Activated CD4-positive, alpha-beta T cell treated with anti-CD3 and anti-CD28 coated beads, Interleukin-2, amount 10 ng/mL, durations not matched to agents 7 days and 5 days (primary cell): ENCODE results near the gene UNC5C. TPM values are rescaled to one million over a fixed set of nuclear protein-coding genes. Genes with fewer than 3 reads are reported as not detected.

Experiments
- CTCF ChIA-PET: fragments of 350-600 bp; sonication (Branson Sonifier 250); formaldehyde crosslinking; loops from one replicate; lab custom pipeline; 2021; ENCODE audit warnings: antibody characterized with exemption; lab: Charles Lee
- POLR2A ChIA-PET: fragments of 350-600 bp; sonication (Branson Sonifier 250); formaldehyde crosslinking; loops from one replicate; lab custom pipeline; 2021; ENCODE audit warnings: antibody characterized with exemption; lab: Charles Lee
- DNase-seq: peaks from one replicate; pipeline ENCODE4 v3.0.0-alpha.2; 2020
- H3K27ac Mint-ChIP-seq: one replicate; pipeline ENCODE4 v1.8.0; 2021; ENCODE audit warnings: mild to moderate bottlenecking, moderate library complexity, mixed read lengths
- H3K27me3 Mint-ChIP-seq: one replicate; pipeline ENCODE4 v1.8.0; 2021; ENCODE audit warnings: mixed read lengths
- H3K36me3 Mint-ChIP-seq: one replicate; pipeline ENCODE4 v1.8.0; 2021; ENCODE audit warnings: low read depth, mixed read lengths
- H3K4me1 Mint-ChIP-seq: one replicate; pipeline ENCODE4 v1.8.0; 2021; ENCODE audit warnings: mixed read lengths
- H3K4me3 Mint-ChIP-seq: one replicate; pipeline ENCODE4 v1.8.0; 2021; ENCODE audit warnings: mild to moderate bottlenecking, moderate library complexity, mixed read lengths
- H3K9me3 Mint-ChIP-seq: one replicate; pipeline ENCODE4 v1.8.0; 2021; ENCODE audit warnings: mixed read lengths
- total RNA-seq, 2 experiments: library from RNA; stranded (reverse); gene quantifications; one replicate each; pipeline ENCODE4 v1.2.3, GENCODE V29; 2021

UNC5C gene
- total RNA-seq, 2 experiments from 2014 or later, result not detected

DNA sequence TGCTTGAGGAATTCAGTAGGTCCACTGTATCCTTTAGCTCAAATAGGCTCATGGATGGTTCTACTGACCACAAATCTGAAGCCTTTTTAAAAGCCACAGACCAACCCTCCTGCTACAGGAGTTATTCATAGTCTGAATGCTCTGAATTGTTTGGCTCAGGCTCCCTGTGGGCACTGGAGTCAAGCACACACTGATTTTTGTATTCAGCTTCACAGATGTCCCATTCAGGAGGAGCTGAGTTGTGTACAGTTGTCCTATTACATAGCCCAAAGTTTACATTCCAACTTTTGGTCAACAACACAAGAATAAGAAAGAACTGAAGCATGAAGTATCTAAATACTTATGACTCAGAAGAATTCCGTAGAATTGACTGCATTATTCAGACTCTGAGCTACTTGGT lies 243.9 kb downstream of the UNC5C start:
- no peak for DNase-seq
- H3K4me1 Mint-ChIP-seq, result no peaks in the 10 kb centered on the region
- H3K9me3 Mint-ChIP-seq, result peaks cover under 1% of the 10 kb centered on the region
- ChIA-PET CTCF (no interaction called here), POLR2A (no interaction called here)
- no peak overlapping the region for H3K27ac Mint-ChIP-seq
- no peaks in the 10 kb centered on the region for H3K27me3 Mint-ChIP-seq
- no peaks in the 10 kb centered on the region for H3K36me3 Mint-ChIP-seq
- no peak overlapping the region for H3K4me3 Mint-ChIP-seq

DNA sequence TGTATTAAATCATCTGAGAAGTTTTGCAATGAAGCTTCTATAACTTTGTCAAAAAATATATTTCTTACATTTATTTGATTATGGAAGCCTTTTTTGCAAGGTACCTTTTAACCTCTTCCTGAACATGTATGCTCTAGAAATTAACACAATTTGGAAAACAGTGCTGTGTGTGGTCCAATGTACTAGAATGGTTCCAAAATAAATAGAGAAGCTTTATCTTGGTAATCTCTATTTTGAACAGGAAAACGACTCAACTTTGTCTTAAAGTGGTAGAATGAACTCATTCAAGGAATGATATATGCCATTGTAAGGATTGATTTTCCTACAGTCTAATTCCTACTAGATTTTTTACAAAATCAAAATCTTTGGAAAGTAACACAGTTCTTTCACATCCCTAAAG lies 248.5 kb downstream of the UNC5C start:
- no peaks in the 10 kb centered on the region for H3K36me3 Mint-ChIP-seq
- no peak for DNase-seq
- no peak overlapping the region for H3K27ac Mint-ChIP-seq
- H3K4me3 Mint-ChIP-seq, result no peak overlapping the region
- ChIA-PET POLR2A (no interaction called here), CTCF (no interaction called here)
- no peaks in the 10 kb centered on the region for H3K27me3 Mint-ChIP-seq
- H3K4me1 Mint-ChIP-seq, result no peaks in the 10 kb centered on the region
- H3K9me3 Mint-ChIP-seq, result peaks cover 16% of the 10 kb centered on the region

GRCh38 chr4:95296052-95296451 lies 252.7 kb downstream of the UNC5C start:
- no peak for DNase-seq
- H3K27me3 Mint-ChIP-seq, result no peaks in the 10 kb centered on the region
- H3K27ac Mint-ChIP-seq, result no peak overlapping the region
- no peaks in the 10 kb centered on the region for H3K36me3 Mint-ChIP-seq
- ChIA-PET POLR2A (no interaction called here), CTCF (no interaction called here)
- no peak overlapping the region for H3K4me3 Mint-ChIP-seq
- H3K9me3 Mint-ChIP-seq, result peaks cover 16% of the 10 kb centered on the region
- H3K4me1 Mint-ChIP-seq, result peaks cover 18% of the 10 kb centered on the region

DNA sequence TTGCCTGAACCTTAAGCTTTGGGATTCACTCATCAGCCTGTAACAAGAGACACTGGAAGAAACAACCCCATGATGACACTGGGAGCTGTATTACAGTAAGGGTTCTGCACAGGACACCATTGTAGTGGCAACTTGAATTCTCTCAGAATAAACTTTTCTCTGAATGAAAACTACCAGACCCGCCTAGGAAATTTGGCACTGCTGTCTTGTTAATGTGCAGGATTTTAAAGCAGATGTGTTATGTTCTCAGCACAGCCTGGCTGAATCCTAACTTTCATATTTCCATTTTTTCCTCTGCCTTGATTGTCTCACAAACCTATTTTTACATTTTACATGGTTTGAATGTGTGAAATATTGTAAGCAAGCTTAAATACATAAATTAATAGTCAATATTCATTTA lies 253.6 kb downstream of the UNC5C start:
- Mint-ChIP-seq H3K4me1 (peaks cover 27% of the 10 kb centered on the region), H3K27ac (no peak overlapping the region), H3K27me3 (no peaks in the 10 kb centered on the region), H3K36me3 (no peaks in the 10 kb centered on the region), H3K9me3 (peaks cover 16% of the 10 kb centered on the region), H3K4me3 (no peak overlapping the region)
- ChIA-PET CTCF (interaction anchor here (0.6 to 1.7 kb wide), 3 partner anchors 13 to 178 kb away, joined by 3 to 4 read pairs (median 4); no protein-coding TSS in a partner anchor), POLR2A (no interaction called here)
- DNase-seq, result no peak

- Mint-ChIP-seq H3K36me3 (no peaks in the 10 kb centered on the region), H3K27me3 (no peaks in the 10 kb centered on the region), H3K4me3 (no peak overlapping the region), H3K9me3 (peaks cover 11% of the 10 kb centered on the region), H3K27ac (no peak overlapping the region), H3K4me1 (peaks cover 27% of the 10 kb centered on the region)
- CTCF ChIA-PET, result interaction anchor here (1.7 kb wide), 2 partner anchors 14 to 79 kb away, joined by 4 read pairs; no protein-coding TSS in a partner anchor
- POLR2A ChIA-PET, result no interaction called here
- no peak for DNase-seq
These were observed 254.5 kb downstream of the UNC5C start for GRCh38 chr4:95294321-95294720.

DNA sequence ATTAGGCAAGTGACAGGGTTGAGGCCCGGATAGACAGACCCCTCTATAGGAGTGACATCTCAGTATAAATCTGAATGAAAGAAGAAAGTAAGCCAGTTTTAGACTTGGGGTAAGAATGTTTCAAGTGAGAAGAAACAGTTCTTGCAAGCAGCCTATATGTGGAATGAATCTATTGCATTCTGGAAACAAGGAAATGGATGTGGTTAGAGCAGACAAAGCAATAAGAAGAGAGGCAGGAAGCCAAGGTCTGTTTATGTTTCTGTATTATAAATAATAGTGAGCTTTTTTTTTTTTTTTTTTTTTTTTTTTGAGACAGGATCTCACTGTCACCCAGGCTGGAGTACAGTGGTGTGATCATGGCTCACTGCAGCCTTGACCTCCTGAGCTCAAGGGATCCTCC lies 255.8 kb downstream of the UNC5C start:
- H3K4me3 Mint-ChIP-seq, result no peak overlapping the region
- no peaks in the 10 kb centered on the region for H3K27me3 Mint-ChIP-seq
- no peaks in the 10 kb centered on the region for H3K36me3 Mint-ChIP-seq
- DNase-seq, result peak; percentile 9
- ChIA-PET CTCF (no interaction called here), POLR2A (no interaction called here)
- H3K9me3 Mint-ChIP-seq, result peaks cover 5% of the 10 kb centered on the region
- H3K27ac Mint-ChIP-seq, result no peak overlapping the region
- peaks cover 35% of the 10 kb centered on the region for H3K4me1 Mint-ChIP-seq

DNA sequence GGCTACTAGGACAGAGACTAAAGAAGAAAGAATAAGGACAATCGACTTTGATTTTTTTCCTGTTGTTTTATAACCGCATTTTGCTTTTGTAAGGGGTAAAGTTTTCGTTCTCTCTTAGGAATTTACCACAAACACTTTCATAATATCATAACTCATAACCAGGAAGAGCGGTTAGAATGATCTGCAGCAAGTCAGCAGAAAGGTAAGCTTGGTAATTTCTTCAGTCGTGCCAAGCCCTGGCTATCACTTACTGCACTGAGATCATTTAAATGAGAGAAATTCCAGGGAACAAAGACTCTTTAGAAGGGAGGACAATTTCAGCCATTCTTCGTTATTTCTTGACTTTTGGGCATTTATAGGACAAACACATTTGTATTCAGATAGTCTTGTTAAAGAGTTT lies 258.1 kb downstream of the UNC5C start:
- no peak for DNase-seq
- ChIA-PET POLR2A (interaction anchor here (0.7 kb wide), 1 partner anchor 21 kb away, joined by 4 read pairs; no protein-coding TSS in a partner anchor), CTCF (interaction anchor here (0.7 kb wide), 1 partner anchor 21 kb away, joined by 4 read pairs; no protein-coding TSS in a partner anchor)
- Mint-ChIP-seq H3K27me3 (no peaks in the 10 kb centered on the region), H3K4me1 (peaks cover 35% of the 10 kb centered on the region), H3K4me3 (no peak overlapping the region), H3K27ac (peak overlapping the region; percentile 0), H3K9me3 (no peaks in the 10 kb centered on the region), H3K36me3 (no peaks in the 10 kb centered on the region)

DNA sequence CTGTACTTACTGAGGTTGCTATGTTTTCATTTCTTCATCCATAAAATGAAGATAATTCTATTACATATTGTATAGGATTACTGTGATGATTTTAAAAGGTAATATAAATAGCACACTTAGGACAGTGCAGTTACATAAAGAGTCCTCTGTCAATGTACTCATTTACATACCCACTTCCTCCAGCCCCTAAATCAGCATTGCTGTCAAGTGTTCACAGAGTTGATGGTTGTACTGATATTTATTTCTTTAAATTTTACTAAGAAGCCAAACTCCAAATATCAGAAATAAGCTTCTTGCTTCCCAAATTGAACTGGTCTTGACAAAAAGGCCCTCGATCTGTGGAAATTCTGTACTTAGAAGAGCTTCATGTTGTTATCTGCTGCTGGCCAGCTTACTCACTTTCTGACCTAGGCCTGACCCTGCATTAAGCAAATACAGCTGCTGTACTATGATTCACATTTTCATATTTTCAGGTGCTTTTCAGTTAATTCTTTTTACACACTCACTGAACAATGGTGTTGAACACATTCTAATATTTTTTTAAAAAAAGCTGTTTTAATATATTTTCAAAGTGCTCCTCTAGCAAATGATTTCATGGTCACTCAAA lies 259.6 kb downstream of the UNC5C start:
- no peaks in the 10 kb centered on the region for H3K9me3 Mint-ChIP-seq
- no peak overlapping the region for H3K27ac Mint-ChIP-seq
- peaks cover 35% of the 10 kb centered on the region for H3K4me1 Mint-ChIP-seq
- ChIA-PET POLR2A (no interaction called here), CTCF (no interaction called here)
- no peaks in the 10 kb centered on the region for H3K27me3 Mint-ChIP-seq
- H3K36me3 Mint-ChIP-seq, result no peaks in the 10 kb centered on the region
- no peak for DNase-seq
- H3K4me3 Mint-ChIP-seq, result no peak overlapping the region

DNA sequence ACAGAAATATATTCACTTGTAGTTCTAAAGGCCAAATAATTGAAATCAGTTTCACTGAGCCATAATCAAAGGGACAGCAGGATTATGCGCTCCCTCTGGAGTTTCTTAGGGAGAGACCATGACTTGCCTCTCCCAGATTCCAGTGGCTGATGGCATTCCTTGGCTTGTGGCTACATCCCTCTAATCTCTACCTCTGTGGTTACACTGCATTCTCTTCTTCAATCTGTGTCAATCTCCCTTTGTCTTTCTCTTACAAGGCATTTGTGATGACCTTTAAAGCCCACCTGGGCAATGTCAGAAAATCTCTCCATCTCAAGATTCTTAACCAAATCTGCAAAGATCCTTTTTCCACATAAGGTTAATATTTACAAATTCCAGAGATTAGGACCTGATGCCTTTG lies 260.2 kb downstream of the UNC5C start:
- ChIA-PET CTCF (no interaction called here), POLR2A (no interaction called here)
- no peak overlapping the region for H3K4me3 Mint-ChIP-seq
- no peak for DNase-seq
- peaks cover 31% of the 10 kb centered on the region for H3K4me1 Mint-ChIP-seq
- no peaks in the 10 kb centered on the region for H3K27me3 Mint-ChIP-seq
- H3K27ac Mint-ChIP-seq, result no peak overlapping the region
- H3K9me3 Mint-ChIP-seq, result no peaks in the 10 kb centered on the region
- H3K36me3 Mint-ChIP-seq, result no peaks in the 10 kb centered on the region

GRCh38 chr4:95285797-95286196 lies 263.0 kb downstream of the UNC5C start:
- Mint-ChIP-seq H3K9me3 (peaks cover 2% of the 10 kb centered on the region), H3K27me3 (no peaks in the 10 kb centered on the region), H3K27ac (no peak overlapping the region), H3K36me3 (no peaks in the 10 kb centered on the region), H3K4me3 (no peak overlapping the region), H3K4me1 (peaks cover 14% of the 10 kb centered on the region)
- CTCF ChIA-PET, result no interaction called here
- POLR2A ChIA-PET, result no interaction called here
- DNase-seq, result no peak

- CTCF ChIA-PET, result no interaction called here
- Mint-ChIP-seq H3K4me1 (peaks cover 8% of the 10 kb centered on the region), H3K4me3 (no peak overlapping the region), H3K36me3 (no peaks in the 10 kb centered on the region), H3K9me3 (peaks cover 4% of the 10 kb centered on the region), H3K27ac (no peak overlapping the region), H3K27me3 (no peaks in the 10 kb centered on the region)
- DNase-seq, result no peak
- POLR2A ChIA-PET, result no interaction called here
These were observed 264.1 kb downstream of the UNC5C start for GRCh38 chr4:95284655-95285054.

GRCh38 chr4:95283320-95283719 lies 265.5 kb downstream of the UNC5C start:
- H3K4me3 Mint-ChIP-seq, result no peak overlapping the region

DNA sequence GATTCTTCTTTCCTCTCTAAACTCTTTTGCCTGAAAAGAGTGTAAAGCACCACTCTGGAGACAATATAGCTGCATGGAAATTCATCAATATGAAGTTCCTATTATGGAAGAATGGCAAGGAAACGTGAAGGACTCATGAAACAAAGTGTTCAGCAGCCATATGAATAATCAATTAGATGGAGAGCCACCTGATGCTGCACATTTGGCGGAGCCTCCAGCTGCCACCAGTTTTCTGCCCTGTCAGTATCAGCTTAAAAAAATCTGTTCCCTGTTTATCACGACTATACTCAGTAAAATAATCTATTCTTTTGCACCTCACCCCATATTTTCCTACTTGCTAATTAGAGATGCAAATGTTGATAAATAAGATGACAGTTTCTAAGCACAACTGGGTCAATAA lies 276.0 kb downstream of the UNC5C start:
- ChIA-PET POLR2A (no interaction called here), CTCF (no interaction called here)
- no peaks in the 10 kb centered on the region for H3K4me1 Mint-ChIP-seq
- H3K27me3 Mint-ChIP-seq, result no peaks in the 10 kb centered on the region
- no peak overlapping the region for H3K27ac Mint-ChIP-seq
- no peak overlapping the region for H3K4me3 Mint-ChIP-seq
- DNase-seq, result no peak
- no peaks in the 10 kb centered on the region for H3K36me3 Mint-ChIP-seq
- no peaks in the 10 kb centered on the region for H3K9me3 Mint-ChIP-seq

More at GRCh38 chr4:95283320-95283719, 265.5 kb downstream of the UNC5C start:
- no peak for DNase-seq
- Mint-ChIP-seq H3K27me3 (no peaks in the 10 kb centered on the region), H3K9me3 (peaks cover 4% of the 10 kb centered on the region), H3K36me3 (no peaks in the 10 kb centered on the region), H3K27ac (no peak overlapping the region), H3K4me1 (no peaks in the 10 kb centered on the region)
- CTCF ChIA-PET, result interaction anchor here (0.7 kb wide), 1 partner anchor 15 kb away, joined by 4 read pairs; no protein-coding TSS in a partner anchor
- POLR2A ChIA-PET, result no interaction called here

- ChIA-PET POLR2A (no interaction called here), CTCF (no interaction called here)
- Mint-ChIP-seq H3K4me3 (no peak overlapping the region), H3K4me1 (no peaks in the 10 kb centered on the region), H3K9me3 (no peaks in the 10 kb centered on the region), H3K36me3 (no peaks in the 10 kb centered on the region), H3K27ac (no peak overlapping the region), H3K27me3 (no peaks in the 10 kb centered on the region)
- no peak for DNase-seq
These were observed 276.7 kb downstream of the UNC5C start for GRCh38 chr4:95272036-95272435.
